Body of pancreas (tissue), 4 donors: ENCODE data around the gene OTUD7B. TPM values are rescaled to one million over a fixed set of nuclear protein-coding genes. Genes with fewer than 3 reads are reported as not detected.

ENCODE experiments used
- ATAC-seq: fragments of 150-250 bp; one replicate; pipeline ENCODE4 v1.9.1; 2016
- DNase-seq, 4 donors: peaks; one replicate each; pipeline ENCODE4 v3.0.0-alpha.2; 2019
- H3K27ac ChIP-seq, 4 donors: fragments of 200-600 bp; sonication (generic); 1 replicate in 3 of 4; 2 replicates in 1 of 4; pipeline versions ENCODE4 v1.5.1 to v1.6.1; 2016 to 2019; ENCODE audit warnings: mild to moderate bottlenecking in 1 of 4, mixed read lengths in 1 of 4, moderate library complexity in 1 of 4
- H3K27me3 ChIP-seq, 2 donors: fragments of 200-600 bp; sonication (generic); one replicate each; pipeline ENCODE4 v1.6.0; 2016; ENCODE audit warnings: mild to moderate bottlenecking in 1 of 2
- H3K36me3 ChIP-seq, 2 donors: fragments of 200-600 bp; sonication (generic); replicated peaks in 1 of 2; 2 replicates each; pipeline ENCODE4 v1.5.1; 2016; ENCODE audit warnings: low read depth in 2 of 2; ENCODE audit not compliant: insufficient read depth in 1 of 2
- H3K4me1 ChIP-seq: fragments of 200-600 bp; sonication (generic); one replicate; pipeline ENCODE4 v1.6.0; 2016
- H3K4me3 ChIP-seq, 2 donors: fragments of 200-600 bp; sonication (generic); 1 replicate in 1 of 2; 2 replicates in 1 of 2; pipeline ENCODE4 v1.5.1; 2016 to 2019
- H3K9me3 ChIP-seq, 3 donors: fragments of 200-600 bp; sonication (generic); 1 replicate in 2 of 3; 2 replicates in 1 of 3; pipeline ENCODE4 v1.5.1; 2016
- POLR2A ChIP-seq, 3 donors: fragments of 450-650 bp; IDR thresholded peaks; one replicate each; pipeline ENCODE4 v1.6.1; 2016; ENCODE audit warnings: antibody characterized with exemption in 3 of 3, mild to moderate bottlenecking in 2 of 3
- WGBS, 2 donors: methylation state at CpG; one replicate each; pipeline ENCODE4 v1.1.5; 2017; 5-methylcytosine and 5-hydroxymethylcytosine counted together
- intact Hi-C: fragments of 100-400 bp; cut with DNase I; formaldehyde crosslinking; loops from one replicate; pipeline ENCODE4 v1.15.1; 2023
- total RNA-seq, 2 donors: library from RNA; depleted of rRNA; stranded (reverse); fragments of >200 nt; gene quantifications; one replicate each; pipeline ENCODE4 v1.1.0, GENCODE V29; 2016
- TF ChIP-seq, protein P1 (sequence below), 7 experiments: fragments of 450-650 bp in 4 of 7; fragments of 200-600 bp in 3 of 7; sonication (generic) in 3 of 7; IDR thresholded peaks; one replicate each; pipeline ENCODE4 v1.5.1; 2016 to 2019; ENCODE audit warnings: antibody characterized with exemption in 7 of 7

The OTUD7B gene
- total RNA-seq, 2 donors from 2014 or later = 8.6 to 13.2 TPM

DNA sequence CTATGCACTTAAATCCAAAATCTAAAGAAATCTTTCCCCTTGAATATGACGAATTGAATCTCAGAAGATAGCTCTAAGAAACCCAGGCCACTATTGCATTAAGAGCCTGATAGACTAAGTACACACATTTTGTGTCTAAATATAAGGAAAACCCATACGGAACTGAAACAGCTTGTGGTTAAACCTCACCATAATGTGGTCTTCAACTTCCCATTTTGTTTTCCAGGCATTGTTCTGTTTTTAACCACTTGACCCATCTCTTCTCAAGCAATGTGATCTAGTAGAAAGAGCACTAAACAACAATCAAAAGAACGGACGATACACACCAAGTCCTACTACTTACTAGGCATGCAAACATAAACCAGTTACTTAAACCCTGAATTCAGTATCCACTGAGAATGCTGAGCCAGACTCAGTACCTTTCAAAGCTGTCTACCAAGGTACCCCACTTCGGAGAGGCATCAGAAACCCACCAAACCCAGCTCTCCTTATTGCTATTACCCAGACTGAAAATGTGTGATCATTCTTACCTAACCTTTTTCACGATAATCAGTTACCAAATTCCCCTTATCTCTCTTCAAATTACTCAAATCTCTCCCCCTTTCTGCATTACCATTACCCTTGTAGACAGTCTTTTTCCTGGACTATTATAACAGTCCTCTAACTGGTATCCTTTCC, 12.8 kb downstream of the OTUD7B start:
- peak in 1 of 4 donors; percentile 9 for DNase-seq
- ATAC-seq = no peak
- WGBS, 2 donors = 56 to 68% methylated on average over 6 of the region's 6 CpGs
- Histone ChIP-seq H3K27me3 (no peaks in the 10 kb centered on the region), H3K27ac (no peak overlapping the region), H3K36me3 (no peaks in the 10 kb centered on the region), H3K4me3 (no peak overlapping the region), H3K4me1 (peaks cover 43% of the 10 kb centered on the region), H3K9me3 (no peaks in the 10 kb centered on the region)
- intact Hi-C loops = no loop called here
- TF ChIP-seq POLR2A (IDR thresholded peaks at IDR 0.05) = no peak
- TF ChIP-seq, protein P1, sequence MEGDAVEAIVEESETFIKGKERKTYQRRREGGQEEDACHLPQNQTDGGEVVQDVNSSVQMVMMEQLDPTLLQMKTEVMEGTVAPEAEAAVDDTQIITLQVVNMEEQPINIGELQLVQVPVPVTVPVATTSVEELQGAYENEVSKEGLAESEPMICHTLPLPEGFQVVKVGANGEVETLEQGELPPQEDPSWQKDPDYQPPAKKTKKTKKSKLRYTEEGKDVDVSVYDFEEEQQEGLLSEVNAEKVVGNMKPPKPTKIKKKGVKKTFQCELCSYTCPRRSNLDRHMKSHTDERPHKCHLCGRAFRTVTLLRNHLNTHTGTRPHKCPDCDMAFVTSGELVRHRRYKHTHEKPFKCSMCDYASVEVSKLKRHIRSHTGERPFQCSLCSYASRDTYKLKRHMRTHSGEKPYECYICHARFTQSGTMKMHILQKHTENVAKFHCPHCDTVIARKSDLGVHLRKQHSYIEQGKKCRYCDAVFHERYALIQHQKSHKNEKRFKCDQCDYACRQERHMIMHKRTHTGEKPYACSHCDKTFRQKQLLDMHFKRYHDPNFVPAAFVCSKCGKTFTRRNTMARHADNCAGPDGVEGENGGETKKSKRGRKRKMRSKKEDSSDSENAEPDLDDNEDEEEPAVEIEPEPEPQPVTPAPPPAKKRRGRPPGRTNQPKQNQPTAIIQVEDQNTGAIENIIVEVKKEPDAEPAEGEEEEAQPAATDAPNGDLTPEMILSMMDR (IDR thresholded peaks at IDR 0.05) = no peak

DNA sequence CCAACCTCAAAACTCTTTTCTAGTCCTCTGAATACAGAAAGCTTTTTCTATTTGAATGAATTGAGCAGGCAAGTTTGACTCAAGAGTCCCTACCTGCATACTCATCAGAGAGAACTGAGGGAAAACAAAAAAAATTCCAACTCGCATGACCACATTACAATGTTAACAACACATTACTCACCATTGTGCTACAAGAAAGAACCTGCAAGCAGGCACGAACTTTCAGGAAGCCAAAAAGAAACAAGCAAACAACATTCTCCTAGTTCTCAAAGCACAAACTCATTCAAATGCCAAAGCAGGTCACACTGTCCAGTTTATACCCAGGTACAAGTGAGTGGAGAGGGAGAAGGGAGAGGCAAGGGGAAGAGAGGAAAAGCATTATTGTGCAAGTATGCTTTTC, 14.6 kb downstream of the OTUD7B start:
- DNase-seq = no peak
- H3K27ac ChIP-seq = no peak overlapping the region
- H3K36me3 ChIP-seq = no peaks in the 10 kb centered on the region
- intact Hi-C loops = no loop called here
- H3K4me1 ChIP-seq = peaks cover 39% of the 10 kb centered on the region
- no peak for TF ChIP-seq POLR2A (IDR thresholded peaks at IDR 0.05)
- TF ChIP-seq, protein P1 (IDR thresholded peaks at IDR 0.05) = no peak
- H3K27me3 ChIP-seq = no peaks in the 10 kb centered on the region
- ATAC-seq = no peak
- H3K9me3 ChIP-seq = no peaks in the 10 kb centered on the region
- H3K4me3 ChIP-seq = no peak overlapping the region
- WGBS, 2 donors = 29 to 36% methylated on average over 2 of the region's 2 CpGs

DNA sequence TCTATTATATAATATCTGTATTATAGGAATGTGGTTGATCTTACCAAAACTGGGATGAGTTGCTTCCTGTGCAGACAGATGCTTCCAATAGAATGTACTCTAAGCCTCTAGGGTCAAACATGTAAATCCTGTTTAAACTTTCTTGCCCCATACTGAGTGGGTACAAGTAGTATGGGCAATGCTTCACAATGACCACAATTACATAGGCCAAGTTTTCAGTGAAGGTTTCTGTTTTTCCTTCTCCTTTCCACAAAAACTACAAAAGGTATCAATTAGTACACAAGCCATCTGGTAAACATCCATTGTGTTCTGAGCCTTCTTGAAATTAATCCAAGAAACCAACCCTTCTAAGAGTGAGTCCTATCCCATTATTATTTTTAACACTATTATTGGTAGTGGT, 16.8 kb downstream of the OTUD7B start:
- intact Hi-C loops = no loop called here
- TF ChIP-seq, protein P1 (IDR thresholded peaks at IDR 0.05) = no peak
- no peak for TF ChIP-seq POLR2A (IDR thresholded peaks at IDR 0.05)

DNA sequence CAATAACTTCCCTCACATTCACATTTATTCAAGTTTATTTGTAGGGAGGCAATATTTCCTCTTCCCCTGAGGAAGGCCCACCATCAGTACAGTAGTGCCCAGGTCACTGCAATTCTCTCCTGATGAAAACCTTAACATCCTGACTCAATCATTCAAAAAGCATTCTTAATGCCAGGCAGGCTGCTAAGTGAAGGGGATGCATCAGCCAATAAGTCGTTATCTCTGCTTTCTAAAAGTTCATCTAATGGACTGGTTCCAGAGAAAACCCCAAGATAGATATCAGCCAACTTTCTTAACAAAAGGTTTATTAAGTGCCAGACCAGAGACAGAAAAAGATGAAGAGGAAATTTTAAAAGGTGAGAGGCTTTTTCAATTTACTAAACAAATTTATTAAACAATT, 17.3 kb downstream of the OTUD7B start:
- WGBS, 2 donors = 75 to 85% methylated on average over 1 of the region's 1 CpG
- H3K27ac ChIP-seq = no peak overlapping the region
- intact Hi-C loops = no loop called here
- H3K4me1 ChIP-seq = peaks cover 45% of the 10 kb centered on the region
- ATAC-seq (no peak), DNase-seq (no peak)
- no peak overlapping the region for H3K4me3 ChIP-seq
- TF ChIP-seq POLR2A (IDR thresholded peaks at IDR 0.05) = no peak
- TF ChIP-seq, protein P1 (IDR thresholded peaks at IDR 0.05) = no peak
- H3K36me3 ChIP-seq = no peaks in the 10 kb centered on the region
- no peaks in the 10 kb centered on the region for H3K9me3 ChIP-seq
- H3K27me3 ChIP-seq = no peaks in the 10 kb centered on the region

More for the DNA sequence above, 16.8 kb downstream of the OTUD7B start:
- no peak overlapping the region for H3K4me3 ChIP-seq
- no peaks in the 10 kb centered on the region for H3K36me3 ChIP-seq
- no peaks in the 10 kb centered on the region for H3K27me3 ChIP-seq
- H3K27ac ChIP-seq = no peak overlapping the region
- no peak for DNase-seq
- H3K9me3 ChIP-seq = no peaks in the 10 kb centered on the region
- no peak for ATAC-seq
- peaks cover 43% of the 10 kb centered on the region for H3K4me1 ChIP-seq

DNA sequence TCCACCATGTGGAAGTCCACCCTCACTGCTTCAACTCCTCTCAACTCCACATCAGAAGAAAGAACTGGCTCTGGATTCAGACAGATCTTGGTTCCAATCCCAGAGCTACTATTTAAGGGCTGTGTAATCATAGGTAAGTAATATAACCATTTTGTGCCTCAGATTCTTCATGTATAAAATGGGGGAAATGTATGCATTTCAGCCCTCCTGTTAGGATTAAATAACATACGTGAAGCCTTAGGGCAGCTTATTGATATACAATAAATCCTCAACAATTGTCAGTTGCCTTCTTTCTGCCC, 23.3 kb downstream of the OTUD7B start:
- 86 to 89% methylated on average over 1 of the region's 1 CpG for WGBS, 2 donors
- H3K4me1 ChIP-seq = peaks cover 20% of the 10 kb centered on the region
- DNase-seq (no peak), ATAC-seq (no peak)
- TF ChIP-seq POLR2A (IDR thresholded peaks at IDR 0.05) = no peak
- TF ChIP-seq, protein P1 (IDR thresholded peaks at IDR 0.05) = no peak
- H3K9me3 ChIP-seq = no peaks in the 10 kb centered on the region
- H3K4me3 ChIP-seq = no peak overlapping the region
- no peak overlapping the region for H3K27ac ChIP-seq
- H3K36me3 ChIP-seq = no peaks in the 10 kb centered on the region
- no peaks in the 10 kb centered on the region for H3K27me3 ChIP-seq
- intact Hi-C loops = no loop called here
